Immature natural killer cell (primary cell): Measurements from ENCODE around the gene RNF43. TPM values are rescaled to one million over a fixed set of nuclear protein-coding genes. Genes with fewer than 3 reads are reported as not detected.

Experiments
- DNase-seq, 3 donors: peaks; one replicate each; pipeline ENCODE4 v3.0.0; 2022; ENCODE audit warnings: mixed read lengths in 1 of 3
- H3K27ac Mint-ChIP-seq, 6 donors: one replicate each; pipeline ENCODE4 v1.8.0; 2020; ENCODE audit warnings: mixed read lengths in 6 of 6, mild to moderate bottlenecking in 5 of 6, inconsistent platforms in 4 of 6, moderate library complexity in 3 of 6
- H3K27me3 Mint-ChIP-seq, 3 donors: one replicate each; pipeline ENCODE4 v1.8.0; 2020 to 2021; ENCODE audit warnings: low read depth in 3 of 3, mild to moderate bottlenecking in 3 of 3, mixed read lengths in 3 of 3, moderate library complexity in 3 of 3, inconsistent platforms in 1 of 3
- H3K36me3 Mint-ChIP-seq, 3 donors: one replicate each; pipeline ENCODE4 v1.8.0; 2020; ENCODE audit warnings: mixed read lengths in 3 of 3, inconsistent platforms in 2 of 3, mild to moderate bottlenecking in 2 of 3
- H3K4me1 Mint-ChIP-seq, 2 donors: one replicate each; pipeline ENCODE4 v1.8.0; 2020; ENCODE audit warnings: inconsistent platforms in 2 of 2, mild to moderate bottlenecking in 2 of 2, mixed read lengths in 2 of 2, moderate library complexity in 1 of 2
- H3K4me3 Mint-ChIP-seq, 5 donors: one replicate each; pipeline ENCODE4 v1.8.0; 2020; ENCODE audit warnings: mild to moderate bottlenecking in 5 of 5, mixed read lengths in 5 of 5, inconsistent platforms in 3 of 5, moderate library complexity in 3 of 5
- H3K9me3 Mint-ChIP-seq, 6 donors: one replicate each; pipeline ENCODE4 v1.8.0; 2020; ENCODE audit warnings: mild to moderate bottlenecking in 6 of 6, mixed read lengths in 6 of 6, inconsistent platforms in 4 of 6, moderate library complexity in 3 of 6
- polyA plus RNA-seq, 3 donors: library from polyadenylated mRNA; unstranded; fragments of 300-500 nt; fragmentation: Illumina TruSeq; gene quantifications; one replicate each; pipeline ENCODE4 v1.2.3, GENCODE V29; 2021

Gene RNF43
- polyA plus RNA-seq, 3 donors from 2014 or later, result 0.58 to 2.1 (median 1.3) TPM

GRCh38 chr17:58415371-58416055 is 1.8 kb downstream of the RNF43 start:
- H3K4me1 Mint-ChIP-seq, result peaks cover 21 to 27% of the 10 kb centered on the region in 2 donors
- peak overlapping the region in 3 of 6 donors; percentile 33 to 76 (median 59) for H3K27ac Mint-ChIP-seq
- H3K36me3 Mint-ChIP-seq, result no peaks in the 10 kb centered on the region
- H3K9me3 Mint-ChIP-seq, result no peaks in the 10 kb centered on the region
- H3K27me3 Mint-ChIP-seq, result peaks cover 0 to 2% (median 0%) of the 10 kb centered on the region in 3 donors
- no peak for DNase-seq
- no peak overlapping the region for H3K4me3 Mint-ChIP-seq

GRCh38 chr17:58414596-58414997 is 2.7 kb downstream of the RNF43 start:
- no peak overlapping the region for H3K27ac Mint-ChIP-seq
- no peaks in the 10 kb centered on the region for H3K9me3 Mint-ChIP-seq
- no peak overlapping the region for H3K4me3 Mint-ChIP-seq
- DNase-seq, result no peak
- peaks cover 21 to 27% of the 10 kb centered on the region in 2 donors for H3K4me1 Mint-ChIP-seq
- H3K36me3 Mint-ChIP-seq, result no peaks in the 10 kb centered on the region
- H3K27me3 Mint-ChIP-seq, result peaks cover 0 to 2% (median 0%) of the 10 kb centered on the region in 3 donors

- Mint-ChIP-seq H3K27me3 (peaks cover 0 to 3% (median 2%) of the 10 kb centered on the region in 3 donors), H3K27ac (no peak overlapping the region), H3K9me3 (no peaks in the 10 kb centered on the region), H3K4me1 (peaks cover 21 to 27% of the 10 kb centered on the region in 2 donors), H3K36me3 (no peaks in the 10 kb centered on the region), H3K4me3 (no peak overlapping the region)
- DNase-seq, result no peak
These were observed 3.6 kb downstream of the RNF43 start for GRCh38 chr17:58413684-58414083.

GRCh38 chr17:58412961-58413586 is 4.3 kb downstream of the RNF43 start:
- no peaks in the 10 kb centered on the region for H3K36me3 Mint-ChIP-seq
- H3K27ac Mint-ChIP-seq, result no peak overlapping the region
- no peak overlapping the region for H3K4me3 Mint-ChIP-seq
- H3K9me3 Mint-ChIP-seq, result no peaks in the 10 kb centered on the region
- DNase-seq, result no peak
- peaks cover 20 to 23% of the 10 kb centered on the region in 2 donors for H3K4me1 Mint-ChIP-seq
- peaks cover 0 to 3% (median 2%) of the 10 kb centered on the region in 3 donors for H3K27me3 Mint-ChIP-seq

GRCh38 chr17:58412064-58412703 is 5.2 kb downstream of the RNF43 start:
- Mint-ChIP-seq H3K27ac (no peak overlapping the region), H3K27me3 (peaks cover 0 to 3% (median 2%) of the 10 kb centered on the region in 3 donors), H3K9me3 (no peaks in the 10 kb centered on the region)

GRCh38 chr17:58411408-58411894 is 5.9 kb downstream of the RNF43 start:
- H3K27me3 Mint-ChIP-seq, result peaks cover 0 to 3% (median 2%) of the 10 kb centered on the region in 3 donors
- H3K9me3 Mint-ChIP-seq, result no peaks in the 10 kb centered on the region
- peaks cover 5 to 6% of the 10 kb centered on the region in 2 donors for H3K4me1 Mint-ChIP-seq
- no peak overlapping the region for H3K4me3 Mint-ChIP-seq
- H3K27ac Mint-ChIP-seq, result no peak overlapping the region
- DNase-seq, result no peak
- H3K36me3 Mint-ChIP-seq, result no peaks in the 10 kb centered on the region

More at GRCh38 chr17:58412064-58412703, 5.2 kb downstream of the RNF43 start:
- Mint-ChIP-seq H3K4me1 (peaks cover 11 to 14% of the 10 kb centered on the region in 2 donors), H3K4me3 (no peak overlapping the region), H3K36me3 (no peaks in the 10 kb centered on the region)
- no peak for DNase-seq

GRCh38 chr17:58410714-58411407 is 6.5 kb downstream of the RNF43 start:
- H3K4me3 Mint-ChIP-seq, result no peak overlapping the region
- no peaks in the 10 kb centered on the region for H3K36me3 Mint-ChIP-seq
- peaks cover 2 to 5% of the 10 kb centered on the region in 2 donors for H3K4me1 Mint-ChIP-seq
- H3K27ac Mint-ChIP-seq, result no peak overlapping the region
- H3K9me3 Mint-ChIP-seq, result no peaks in the 10 kb centered on the region
- H3K27me3 Mint-ChIP-seq, result peaks cover 0 to 3% (median 2%) of the 10 kb centered on the region in 3 donors
- DNase-seq, result no peak

GRCh38 chr17:58409432-58409831 is 7.9 kb downstream of the RNF43 start:
- Mint-ChIP-seq H3K4me1 (no peaks in the 10 kb centered on the region), H3K36me3 (no peaks in the 10 kb centered on the region), H3K27ac (no peak overlapping the region), H3K9me3 (no peaks in the 10 kb centered on the region), H3K4me3 (no peak overlapping the region), H3K27me3 (peaks cover 0 to 3% (median 2%) of the 10 kb centered on the region in 3 donors)
- no peak for DNase-seq

GRCh38 chr17:58403311-58403710 is 14.0 kb downstream of the RNF43 start:
- Mint-ChIP-seq H3K27me3 (no peaks in the 10 kb centered on the region), H3K36me3 (no peaks in the 10 kb centered on the region), H3K27ac (no peak overlapping the region), H3K4me1 (no peaks in the 10 kb centered on the region), H3K9me3 (no peaks in the 10 kb centered on the region), H3K4me3 (no peak overlapping the region)
- DNase-seq, result no peak

- H3K4me3 Mint-ChIP-seq, result no peak overlapping the region
- no peaks in the 10 kb centered on the region for H3K4me1 Mint-ChIP-seq
- no peaks in the 10 kb centered on the region for H3K27me3 Mint-ChIP-seq
- H3K36me3 Mint-ChIP-seq, result no peaks in the 10 kb centered on the region
- DNase-seq, result no peak
- H3K9me3 Mint-ChIP-seq, result no peaks in the 10 kb centered on the region
- H3K27ac Mint-ChIP-seq, result no peak overlapping the region
These were observed 14.7 kb downstream of the RNF43 start for GRCh38 chr17:58402679-58403078.

GRCh38 chr17:58402047-58402446 is 15.3 kb downstream of the RNF43 start:
- no peak for DNase-seq
- Mint-ChIP-seq H3K9me3 (no peaks in the 10 kb centered on the region), H3K4me3 (no peak overlapping the region), H3K27ac (no peak overlapping the region), H3K36me3 (no peaks in the 10 kb centered on the region), H3K4me1 (no peaks in the 10 kb centered on the region), H3K27me3 (no peaks in the 10 kb centered on the region)

- Mint-ChIP-seq H3K36me3 (peaks cover 0 to under 1% (median 0%) of the 10 kb centered on the region in 3 donors), H3K27me3 (no peaks in the 10 kb centered on the region), H3K27ac (no peak overlapping the region), H3K4me1 (no peaks in the 10 kb centered on the region), H3K9me3 (no peaks in the 10 kb centered on the region), H3K4me3 (no peak overlapping the region)
- no peak for DNase-seq
These were observed 16.0 kb downstream of the RNF43 start for GRCh38 chr17:58401287-58401686.

GRCh38 chr17:58400826-58401225 is 16.5 kb downstream of the RNF43 start:
- peaks cover 0 to 4% (median 0%) of the 10 kb centered on the region in 3 donors for H3K36me3 Mint-ChIP-seq
- no peak for DNase-seq
- no peaks in the 10 kb centered on the region for H3K4me1 Mint-ChIP-seq
- H3K4me3 Mint-ChIP-seq, result no peak overlapping the region
- no peak overlapping the region for H3K27ac Mint-ChIP-seq
- H3K27me3 Mint-ChIP-seq, result no peaks in the 10 kb centered on the region
- H3K9me3 Mint-ChIP-seq, result no peaks in the 10 kb centered on the region
